ENCODE data around the gene CAMSAP3. TPM values are rescaled to one million over a fixed set of nuclear protein-coding genes. Genes with fewer than 3 reads are reported as not detected.
"Not testable (repeated sequence)": the region's sequence is repeated elsewhere in the genome, so short reads cannot be mapped to it uniquely, and the experiment has no call there.

CAMSAP3 gene
- total and polyA plus RNA-seq, 10 of the 15 experiments (the other 5 are each of a cell fraction or from before 2014, with no cell fraction given) = 0.03 to 6.3 (median 0.72) TPM

DNA sequence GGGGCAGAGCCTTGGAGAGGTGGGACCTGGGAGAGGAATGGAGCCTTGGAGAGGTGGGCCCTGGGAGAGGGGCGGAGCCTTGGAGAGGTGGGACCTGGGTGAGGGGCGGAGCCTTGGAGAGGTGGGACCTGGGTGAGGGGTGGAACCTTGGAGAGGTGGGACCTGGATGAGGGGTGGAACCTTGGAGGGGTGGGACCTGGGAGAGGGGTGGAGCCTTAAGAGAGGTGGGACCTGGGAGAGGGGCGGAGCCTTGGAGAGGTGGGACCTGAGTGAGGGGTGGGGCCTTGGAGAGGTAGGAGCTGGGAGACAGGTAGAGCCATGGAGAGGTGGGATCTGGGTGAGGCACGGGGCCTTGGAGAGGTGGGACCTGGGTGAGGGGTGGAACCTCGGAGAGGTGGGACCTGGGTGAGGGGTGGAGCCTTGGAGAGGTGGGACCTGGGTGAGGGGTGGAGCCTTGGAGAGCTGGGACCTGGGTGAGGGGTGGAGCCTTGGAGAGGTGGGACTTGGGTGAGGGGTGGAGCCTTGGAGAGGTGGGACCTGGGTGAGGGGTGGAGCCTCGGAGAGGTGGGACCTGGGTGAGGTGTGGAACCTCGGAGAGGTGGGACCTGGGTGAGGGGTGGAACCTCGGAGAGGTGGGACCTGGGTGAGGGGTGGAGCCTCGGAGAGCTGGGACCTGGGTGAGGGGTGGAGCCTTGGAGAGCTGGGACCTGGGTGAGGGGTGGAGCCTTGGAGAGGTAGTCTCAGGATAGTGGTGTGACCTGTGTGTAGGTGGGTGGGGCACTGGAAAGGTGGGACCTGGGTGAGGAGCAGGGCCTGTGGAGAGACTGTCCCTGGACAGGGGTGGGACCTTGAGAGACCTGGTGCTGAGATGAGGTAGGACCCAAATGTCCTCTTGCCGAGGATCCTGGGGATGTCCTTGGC is 48.2 kb downstream of the CAMSAP3 start:
- H3K27me3 ChIP-seq (replicated peaks in 1 of 2; ENCODE audit: control insufficient read depth in 2 of 2, insufficient read depth in 2 of 2, low read length in 1 of 2); H3K79me2 ChIP-seq (ENCODE audit: control insufficient read depth, insufficient read depth, low read length); intact Hi-C loops (cut with micrococcal nuclease; ENCODE audit: unreplicated experiment); ATAC-seq; DNase-seq (ENCODE audit: low read depth, low spot score); H3K36me3 ChIP-seq (ENCODE audit: control insufficient read depth in 2 of 2, insufficient read depth in 2 of 2, low read length in 1 of 2); in situ Hi-C loops (cut with MboI); H3K27ac ChIP-seq (ENCODE audit: control insufficient read depth, insufficient read depth); H3K9me3 ChIP-seq (replicated peaks; ENCODE audit: control insufficient read depth, insufficient read depth, low read length); H3K4me2 ChIP-seq (ENCODE audit: control insufficient read depth, insufficient read depth); H3K9ac ChIP-seq (ENCODE audit: control insufficient read depth, insufficient read depth, low read length); RAD21 ChIA-PET (ENCODE audit: unreplicated experiment); BruUV-seq (replicated peaks); H3K4me1 ChIP-seq (ENCODE audit: control insufficient read depth, insufficient read depth, low read length); CTCF ChIA-PET; H3K4me3 ChIP-seq; FAIRE-seq; H4K20me1 ChIP-seq (ENCODE audit: control insufficient read depth, insufficient read depth); H2AFZ ChIP-seq (ENCODE audit: control insufficient read depth, low read depth, low read length); SMC1A ChIA-PET (ENCODE audit: uncharacterized antibody, unreplicated experiment): not testable (repeated sequence)
- POLR2A ChIA-PET = interaction anchor here (0.6 kb wide), 1 partner anchor 18 kb away, joined by 5 read pairs; no protein-coding TSS in a partner anchor
- WGBS (ENCODE audit: insufficient coverage, insufficient replicate concordance, low lambda C conversion rate, missing lambda C conversion rate) = 72% methylated on average over 9 of the region's 10 CpGs

- Histone ChIP-seq H3K79me2 (ENCODE audit: control insufficient read depth, insufficient read depth, low read length) (no peaks in the 10 kb centered on the region), H3K4me3 (no peak overlapping the region), H3K4me1 (ENCODE audit: control insufficient read depth, insufficient read depth, low read length) (peaks cover 3% of the 10 kb centered on the region), H3K27me3 (replicated peaks in 1 of 2; ENCODE audit: control insufficient read depth in 2 of 2, insufficient read depth in 2 of 2, low read length in 1 of 2) (no peaks in the 10 kb centered on the region), H4K20me1 (ENCODE audit: control insufficient read depth, insufficient read depth) (no peaks in the 10 kb centered on the region), H2AFZ (ENCODE audit: control insufficient read depth, low read depth, low read length) (no peak overlapping the region), H3K9ac (ENCODE audit: control insufficient read depth, insufficient read depth, low read length) (no peak overlapping the region), H3K27ac (ENCODE audit: control insufficient read depth, insufficient read depth) (no peak overlapping the region), H3K9me3 (replicated peaks; ENCODE audit: control insufficient read depth, insufficient read depth, low read length) (no peaks in the 10 kb centered on the region; the same call in 2 of the 3 replicates), H3K36me3 (ENCODE audit: control insufficient read depth in 2 of 2, insufficient read depth in 2 of 2, low read length in 1 of 2) (peaks cover 0 to 7% of the 10 kb centered on the region in 2 experiments; a peak in 3 of 4 replicates), H3K4me2 (ENCODE audit: control insufficient read depth, insufficient read depth) (no peak overlapping the region)
- intact Hi-C loops (cut with micrococcal nuclease; ENCODE audit: unreplicated experiment) = no loop called here
- ChIA-PET CTCF (no interaction called here), POLR2A (interaction anchor here (0.6 kb wide), 1 partner anchor 19 kb away, joined by 5 read pairs; no protein-coding TSS in a partner anchor), RAD21 (ENCODE audit: unreplicated experiment) (no interaction called here), SMC1A (ENCODE audit: uncharacterized antibody, unreplicated experiment) (no interaction called here)
- no TSS peak for BruUV-seq (replicated peaks)
- ATAC-seq (no peak), FAIRE-seq (no peak), DNase-seq (ENCODE audit: low read depth, low spot score) (no peak)
- in situ Hi-C loops (cut with MboI) = no loop called here
- 96% methylated on average over 20 of the region's 20 CpGs for WGBS (ENCODE audit: insufficient coverage, insufficient replicate concordance, low lambda C conversion rate, missing lambda C conversion rate)
- TF ChIP-seq TCF3 (IDR thresholded peaks at IDR 0.05; ENCODE audit: borderline replicate concordance, insufficient read depth, low read depth, low read length) (no peak), HSF1 (IDR thresholded peaks at IDR 0.05; ENCODE audit: low read depth, low read length) (no peak), RAD21 (IDR thresholded peaks at IDR 0.05; ENCODE audit: insufficient read depth, low read depth, low read length) (no peak), SMC3 (IDR thresholded peaks at IDR 0.05; ENCODE audit: borderline replicate concordance, low read length) (no peak), E2F4 (IDR thresholded peaks at IDR 0.05; ENCODE audit: low read depth, low read length) (no peak), SMAD5 (IDR thresholded peaks at IDR 0.05; ENCODE audit: low read depth) (no peak), HDAC2 (IDR thresholded peaks at IDR 0.05) (no peak), ZNF274 (IDR thresholded peaks at IDR 0.05; ENCODE audit: insufficient read depth, insufficient read length) (no peak), JUNB (IDR thresholded peaks at IDR 0.05) (no peak), SRF (IDR thresholded peaks at IDR 0.05; ENCODE audit: low read depth in 2 of 2, low read length in 2 of 2) (no peak)
These were observed 48.9 kb downstream of the CAMSAP3 start for GRCh38 chr19:7644550-7644877.
